ENCODE results near the gene ATF7. TPM values are rescaled to one million over a fixed set of nuclear protein-coding genes. Genes with fewer than 3 reads are reported as not detected.
"Not testable (repeated sequence)": the region's sequence is repeated elsewhere in the genome, so short reads cannot be mapped to it uniquely, and the experiment has no call there.

Gene ATF7
- total and polyA plus RNA-seq, 8 donors, result 48.7 to 72.5 (median 63.4) TPM

- intact Hi-C loops (cut with DNase I), result no loop called here
- no peak for ATAC-seq
- DNase-seq, result no peak
- Histone ChIP-seq H3K27ac (no peak overlapping the region), H3K27me3 (no peaks in the 10 kb centered on the region), H3K9me3 (no peaks in the 10 kb centered on the region), H3K4me1 (peaks cover 18 to 62% of the 10 kb centered on the region in 2 donors), H3K4me3 (no peak overlapping the region), H3K36me3 (peaks cover 0 to 20% of the 10 kb centered on the region in 2 donors)
- no peak for TF ChIP-seq CTCF (IDR thresholded peaks at IDR 0.05)
Observed at GRCh38 chr12:53599579-53599978, 26.6 kb downstream of the ATF7 start.

GRCh38 chr12:53598971-53599370 lies 27.2 kb downstream of the ATF7 start:
- peaks cover 18 to 56% of the 10 kb centered on the region in 2 donors for H3K4me1 ChIP-seq
- H3K4me3 ChIP-seq; H3K27ac ChIP-seq; intact Hi-C loops (cut with DNase I); DNase-seq; H3K27me3 ChIP-seq; ATAC-seq; H3K9me3 ChIP-seq: not testable (repeated sequence)
- H3K36me3 ChIP-seq, result peaks cover 0 to 20% of the 10 kb centered on the region in 2 donors

GRCh38 chr12:53596920-53597363 lies 29.2 kb downstream of the ATF7 start:
- H3K4me3 ChIP-seq, result no peak overlapping the region
- DNase-seq, result peak in 2 of 4 donors; percentile 35 to 68
- no peaks in the 10 kb centered on the region for H3K27me3 ChIP-seq
- H3K36me3 ChIP-seq, result peaks cover 0 to 26% of the 10 kb centered on the region in 2 donors
- no peaks in the 10 kb centered on the region for H3K9me3 ChIP-seq
- no peak for TF ChIP-seq CTCF (IDR thresholded peaks at IDR 0.05)
- intact Hi-C loops (cut with DNase I), result no loop called here
- ATAC-seq, result peak; percentile 62
- peaks cover 12 to 42% of the 10 kb centered on the region in 2 donors for H3K4me1 ChIP-seq
- H3K27ac ChIP-seq, result peak overlapping the region in 1 of 2 donors; percentile 24

- no peak for DNase-seq
- H3K27me3 ChIP-seq, result no peaks in the 10 kb centered on the region
- H3K27ac ChIP-seq, result peak overlapping the region in 1 of 2 donors; percentile 30
- H3K4me3 ChIP-seq, result no peak overlapping the region
- no peak for TF ChIP-seq CTCF (IDR thresholded peaks at IDR 0.05)
- intact Hi-C loops (cut with DNase I), result no loop called here
- ATAC-seq, result no peak
- peaks cover 0 to 16% of the 10 kb centered on the region in 2 donors for H3K36me3 ChIP-seq
- peaks cover 13 to 45% of the 10 kb centered on the region in 2 donors for H3K4me1 ChIP-seq
- no peaks in the 10 kb centered on the region for H3K9me3 ChIP-seq
Observed at GRCh38 chr12:53594897-53595615, 31.1 kb downstream of the ATF7 start.

GRCh38 chr12:53593707-53594106 lies 32.5 kb downstream of the ATF7 start:
- no peak for TF ChIP-seq CTCF (IDR thresholded peaks at IDR 0.05)
- H3K27ac ChIP-seq, result no peak overlapping the region
- no peaks in the 10 kb centered on the region for H3K9me3 ChIP-seq
- H3K4me3 ChIP-seq, result no peak overlapping the region
- ATAC-seq (no peak), DNase-seq (no peak)
- H3K4me1 ChIP-seq, result peaks cover 13 to 45% of the 10 kb centered on the region in 2 donors
- intact Hi-C loops (cut with DNase I), result no loop called here
- H3K27me3 ChIP-seq, result no peaks in the 10 kb centered on the region
- peaks cover 0 to 6% of the 10 kb centered on the region in 2 donors for H3K36me3 ChIP-seq

All from left lung (tissue), 10 donors.